ENCODE results near the gene BRPF3. TPM values are rescaled to one million over a fixed set of nuclear protein-coding genes. Genes with fewer than 3 reads are reported as not detected.

BRPF3 gene
- total and polyA plus RNA-seq, 9 of the 15 experiments (the other 6 are each of a cell fraction or from before 2014, with no cell fraction given) = 2.2 to 19.3 (median 8.0) TPM

- TF ChIP-seq DEAF1 (CRISPR knock-in tag; IDR thresholded peaks at IDR 0.05) (no peak), HDAC2 (IDR thresholded peaks at IDR 0.05) (no peak), ZBTB26 (CRISPR knock-in tag; IDR thresholded peaks at IDR 0.05) (no peak), CREB3 (tag; conservative IDR thresholded peaks at IDR 0.05; ENCODE audit: low read depth) (no peak), MYNN (IDR thresholded peaks at IDR 0.05) (no peak), MYNN (CRISPR knock-in tag; IDR thresholded peaks at IDR 0.05) (no peak)
Observed at GRCh38 chr6:36230371-36230770, 33.8 kb downstream of the BRPF3 start (continued).

- no peak for DNase-seq (ENCODE audit: extremely low read depth in 1 of 4, low spot score in 3 of 4)
- Histone ChIP-seq H3K4me1 (replicated peaks in 1 of 2; ENCODE audit: control insufficient read depth in 2 of 2, insufficient read depth in 2 of 2, low read length in 2 of 2) (peaks cover 0 to 2% of the 10 kb centered on the region in 2 experiments; a peak in 2 of 5 replicates), H3K9me3 (replicated peaks; ENCODE audit: control insufficient read depth, insufficient read depth, low read depth, low read length) (no peaks in the 10 kb centered on the region), H3K4me2 (ENCODE audit: insufficient read depth, low read length) (no peak overlapping the region), H2AFZ (ENCODE audit: low read depth, low read length) (no peak overlapping the region), H3K9ac (ENCODE audit: insufficient read depth in 1 of 2, low read depth in 2 of 2, low read length in 2 of 2) (no peak overlapping the region), H4K20me1 (replicated peaks; ENCODE audit: control insufficient read depth, insufficient read depth, low read length) (no peaks in the 10 kb centered on the region), H3K9me1 (ENCODE audit: control insufficient read depth, insufficient read depth, low read length) (no peaks in the 10 kb centered on the region), H3K4me3 (no peak overlapping the region), H3K36me3 (ENCODE audit: control insufficient read depth, insufficient read depth, low read length) (peaks cover 11% of the 10 kb centered on the region; the same call in 1 of the 3 replicates), H3K27me3 (ENCODE audit: control insufficient read depth in 2 of 2, insufficient read depth in 2 of 2, low read length in 2 of 2) (no peaks in the 10 kb centered on the region), H3K27ac (ENCODE audit: extremely low read depth, low read depth, low read length) (no peak overlapping the region), H3K79me2 (ENCODE audit: control insufficient read depth, insufficient read depth, low read length) (no peaks in the 10 kb centered on the region)
- intact Hi-C loops (cut with micrococcal nuclease) (no loop called here), in situ Hi-C loops (cut with MboI) (no loop called here)
- FAIRE-seq = no peak
- no peak for ATAC-seq
- POLR2A ChIA-PET = no interaction called here
- 76% methylated on average over 4 of the region's 4 CpGs for WGBS (ENCODE audit: insufficient coverage, low coverage, missing lambda C conversion rate)
- CTCF ChIA-PET (ENCODE audit: low intra/inter-chr PET ratio) = no interaction called here
- BruUV-seq (replicated peaks) = TSS peak; percentile 38
- TF ChIP-seq KLF1 (tag; IDR thresholded peaks at IDR 0.05) = no peak
- TF ChIP-seq SPI1 (IDR thresholded peaks at IDR 0.05; ENCODE audit: borderline replicate concordance, low read depth, low read length) = 0 out of 2 replicates have a peak, but pooled peaks have one; percentile 22
- no peak for TF ChIP-seq THRAP3 (IDR thresholded peaks at IDR 0.05; ENCODE audit: borderline replicate concordance)
Observed at GRCh38 chr6:36232172-36232571, 35.6 kb downstream of the BRPF3 start.
